ENCODE results near the gene GRIK3.

GRIK3 gene

DNA sequence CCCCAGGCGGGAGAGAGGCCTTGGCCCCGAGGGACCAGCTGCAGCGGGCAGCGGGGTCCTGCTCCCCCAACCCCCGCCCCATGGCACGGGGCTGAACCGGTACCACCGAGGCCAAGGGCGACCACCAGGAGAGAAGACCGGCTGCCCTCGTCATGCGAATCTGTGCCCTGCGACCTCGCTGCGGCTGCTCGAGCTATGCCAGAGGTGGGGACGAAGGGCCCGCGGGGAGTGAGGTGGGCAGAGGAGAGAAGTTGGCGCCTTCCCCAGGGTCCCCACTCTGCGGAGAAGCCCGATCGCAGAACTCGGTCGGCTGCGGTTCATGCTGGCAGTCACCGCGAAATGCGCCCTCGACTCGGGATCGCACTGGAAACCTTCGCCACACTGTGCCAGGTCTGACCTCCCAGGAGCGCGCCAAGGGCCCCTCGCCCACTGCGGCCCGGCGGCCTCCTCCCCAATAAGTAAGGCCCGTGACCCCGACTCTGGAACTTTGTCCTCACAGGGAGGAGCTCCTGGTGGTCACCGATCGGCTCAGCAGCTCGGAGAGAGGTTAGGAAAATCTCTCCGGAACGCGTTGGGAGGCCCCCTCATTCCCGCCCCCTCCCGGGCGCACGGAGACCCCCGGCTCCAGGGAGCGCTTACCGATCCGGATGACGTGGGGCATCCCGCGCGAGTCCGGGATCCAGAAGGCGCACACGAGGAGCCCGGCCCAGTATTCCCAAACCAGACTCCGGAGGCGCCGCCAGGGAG, 787 bp downstream of the GRIK3 start:
- CTCF ChIA-PET = no interaction called here
- DNase-seq (ENCODE audit: extremely low spot score) = no peak
- POLR2A ChIA-PET = no interaction called here
- TF ChIP-seq ELF4 (IDR thresholded peaks at IDR 0.05) (no peak), FOXK2 (IDR thresholded peaks at IDR 0.05) (no peak), CTBP1 (IDR thresholded peaks at IDR 0.05; ENCODE audit: borderline replicate concordance) (no peak), FOXA1 (IDR thresholded peaks at IDR 0.05) (no peak), LEF1 (IDR thresholded peaks at IDR 0.05; ENCODE audit: borderline replicate concordance) (no peak), SUZ12 (IDR thresholded peaks at IDR 0.05) (no peak), L3MBTL2 (conservative IDR thresholded peaks at IDR 0.05) (no peak), BHLHE40 (IDR thresholded peaks at IDR 0.05; ENCODE audit: borderline replicate concordance) (no peak), FOXM1 (IDR thresholded peaks at IDR 0.05; ENCODE audit: borderline replicate concordance) (no peak), ZNF384 (IDR thresholded peaks at IDR 0.05) (no peak), TARDBP (IDR thresholded peaks at IDR 0.05) (no peak), NFRKB (IDR thresholded peaks at IDR 0.05) (no peak), SP1 (IDR thresholded peaks at IDR 0.05) (no peak), ARNT (IDR thresholded peaks at IDR 0.05) (no peak), HDGF (IDR thresholded peaks at IDR 0.05; ENCODE audit: borderline replicate concordance) (no peak)
- TF ChIP-seq, protein P1, sequence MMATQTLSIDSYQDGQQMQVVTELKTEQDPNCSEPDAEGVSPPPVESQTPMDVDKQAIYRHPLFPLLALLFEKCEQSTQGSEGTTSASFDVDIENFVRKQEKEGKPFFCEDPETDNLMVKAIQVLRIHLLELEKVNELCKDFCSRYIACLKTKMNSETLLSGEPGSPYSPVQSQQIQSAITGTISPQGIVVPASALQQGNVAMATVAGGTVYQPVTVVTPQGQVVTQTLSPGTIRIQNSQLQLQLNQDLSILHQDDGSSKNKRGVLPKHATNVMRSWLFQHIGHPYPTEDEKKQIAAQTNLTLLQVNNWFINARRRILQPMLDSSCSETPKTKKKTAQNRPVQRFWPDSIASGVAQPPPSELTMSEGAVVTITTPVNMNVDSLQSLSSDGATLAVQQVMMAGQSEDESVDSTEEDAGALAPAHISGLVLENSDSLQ (IDR thresholded peaks at IDR 0.05) = no peak

DNA sequence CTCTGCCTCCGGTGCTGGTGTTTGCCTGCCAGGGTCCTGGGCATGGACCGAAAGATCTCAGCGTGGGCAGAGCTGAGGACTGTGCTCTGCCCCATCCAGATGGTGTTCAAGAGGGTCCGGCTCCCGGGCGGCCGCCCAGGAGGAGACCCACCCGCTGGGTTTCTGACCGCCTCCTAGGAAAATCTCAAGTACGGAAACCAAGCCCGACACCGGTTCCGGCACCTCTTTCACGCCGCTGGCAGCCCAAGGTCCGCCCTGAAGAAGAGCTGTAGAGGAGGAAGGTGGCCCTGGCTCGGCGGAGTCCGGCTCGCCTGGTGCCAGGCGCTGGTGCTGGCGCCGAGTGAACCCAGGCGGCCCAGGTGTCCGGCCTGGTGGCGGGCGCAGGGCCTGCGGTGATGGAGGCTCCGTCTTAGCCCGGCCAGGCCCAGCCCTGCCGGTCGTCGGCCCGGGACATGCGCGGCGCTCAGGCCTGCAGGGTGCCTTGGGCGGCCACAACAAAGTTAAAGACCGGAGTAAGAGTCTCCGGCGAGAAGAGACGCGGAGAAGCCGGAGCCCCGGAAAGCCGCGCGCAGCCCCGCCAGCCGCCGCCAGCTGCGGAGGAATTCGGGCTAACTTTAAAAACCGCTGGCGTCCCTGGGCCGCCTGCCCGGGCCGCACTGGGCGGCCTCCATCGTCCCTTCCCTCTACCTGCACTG, 1.5 kb downstream of the GRIK3 start:
- POLR2A ChIA-PET = no interaction called here
- no peak for DNase-seq (ENCODE audit: extremely low spot score)
- CTCF ChIA-PET = no interaction called here

DNA sequence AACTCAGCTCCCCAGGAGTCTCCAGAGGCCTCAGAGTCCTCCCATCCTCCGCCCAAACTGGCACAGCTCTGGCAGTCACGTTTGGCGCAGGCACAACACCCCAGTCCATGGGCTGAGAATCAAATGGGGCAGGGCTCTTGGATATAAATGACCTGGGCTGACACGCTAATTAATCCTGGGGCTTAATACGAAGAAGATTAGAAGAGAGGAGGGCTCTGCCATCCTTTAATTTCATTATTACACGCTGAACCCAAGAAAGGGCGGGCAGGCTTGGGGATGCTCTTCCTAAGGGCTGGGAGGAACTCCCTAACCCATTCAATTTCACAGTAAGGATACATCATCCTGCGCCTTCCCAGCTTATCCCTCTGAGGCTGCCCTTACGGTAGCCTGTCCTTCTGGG, 2.4 kb downstream of the GRIK3 start:
- POLR2A ChIA-PET = no interaction called here
- DNase-seq (ENCODE audit: extremely low spot score) = no peak
- TF ChIP-seq ELF4 (IDR thresholded peaks at IDR 0.05) = no peak
- TF ChIP-seq CTBP1 (IDR thresholded peaks at IDR 0.05; ENCODE audit: borderline replicate concordance) = no peak
- no peak for TF ChIP-seq FOXK2 (IDR thresholded peaks at IDR 0.05)
- no peak for TF ChIP-seq LEF1 (IDR thresholded peaks at IDR 0.05; ENCODE audit: borderline replicate concordance)
- no peak for TF ChIP-seq L3MBTL2 (conservative IDR thresholded peaks at IDR 0.05)
- no peak for TF ChIP-seq HDGF (IDR thresholded peaks at IDR 0.05; ENCODE audit: borderline replicate concordance)
- TF ChIP-seq SP1 (IDR thresholded peaks at IDR 0.05) = no peak
- TF ChIP-seq ZNF384 (IDR thresholded peaks at IDR 0.05) = no peak
- no peak for TF ChIP-seq SUZ12 (IDR thresholded peaks at IDR 0.05)
- TF ChIP-seq ARNT (IDR thresholded peaks at IDR 0.05) = no peak
- CTCF ChIA-PET = no interaction called here

More for the DNA sequence above, 1.5 kb downstream of the GRIK3 start:
- TF ChIP-seq ARNT (IDR thresholded peaks at IDR 0.05) = no peak
- TF ChIP-seq BHLHE40 (IDR thresholded peaks at IDR 0.05; ENCODE audit: borderline replicate concordance) = no peak
- TF ChIP-seq SUZ12 (IDR thresholded peaks at IDR 0.05) = no peak
- no peak for TF ChIP-seq L3MBTL2 (conservative IDR thresholded peaks at IDR 0.05)
- no peak for TF ChIP-seq FOXA1 (IDR thresholded peaks at IDR 0.05)
- no peak for TF ChIP-seq FOXK2 (IDR thresholded peaks at IDR 0.05)
- TF ChIP-seq SP1 (IDR thresholded peaks at IDR 0.05) = no peak
- TF ChIP-seq NFRKB (IDR thresholded peaks at IDR 0.05) = no peak

DNA sequence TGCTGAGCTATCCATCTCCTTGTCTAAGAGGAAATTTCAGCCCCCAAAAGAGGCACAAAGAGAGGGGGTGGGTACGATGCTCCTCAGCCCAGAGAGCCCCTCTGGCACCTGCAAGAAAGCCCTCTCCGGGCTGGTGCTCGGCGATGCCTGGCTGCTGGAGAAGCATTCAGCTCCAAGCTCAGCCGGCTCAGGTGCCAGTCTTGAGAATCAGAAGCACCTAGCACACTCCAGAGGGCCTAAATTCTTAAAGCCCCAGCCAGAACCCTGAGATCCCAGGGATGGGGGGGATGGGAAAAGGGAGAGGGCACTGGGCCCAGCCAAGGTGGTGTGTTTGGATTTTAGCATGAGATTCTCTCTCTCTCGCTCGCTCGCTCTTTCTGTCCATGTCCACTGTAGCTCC, 2.9 kb downstream of the GRIK3 start:
- ChIA-PET POLR2A (no interaction called here), CTCF (interaction anchor here (0.9 kb wide), 1 partner anchor 455 kb away, joined by 3 read pairs; no protein-coding TSS in a partner anchor)
- no peak for DNase-seq (ENCODE audit: extremely low spot score)
- no peak for TF ChIP-seq FOXM1 (IDR thresholded peaks at IDR 0.05; ENCODE audit: borderline replicate concordance)
- TF ChIP-seq BHLHE40 (IDR thresholded peaks at IDR 0.05; ENCODE audit: borderline replicate concordance) = no peak
- TF ChIP-seq SUZ12 (IDR thresholded peaks at IDR 0.05) = no peak
- TF ChIP-seq HDGF (IDR thresholded peaks at IDR 0.05; ENCODE audit: borderline replicate concordance) = no peak
- TF ChIP-seq ARNT (IDR thresholded peaks at IDR 0.05) = no peak
- no peak for TF ChIP-seq ELF4 (IDR thresholded peaks at IDR 0.05)
- TF ChIP-seq TARDBP (IDR thresholded peaks at IDR 0.05) = no peak
- no peak for TF ChIP-seq LEF1 (IDR thresholded peaks at IDR 0.05; ENCODE audit: borderline replicate concordance)
- no peak for TF ChIP-seq NFRKB (IDR thresholded peaks at IDR 0.05)
- TF ChIP-seq FOXK2 (IDR thresholded peaks at IDR 0.05) = no peak
- no peak for TF ChIP-seq SP1 (IDR thresholded peaks at IDR 0.05)
- no peak for TF ChIP-seq FOXA1 (IDR thresholded peaks at IDR 0.05)
- TF ChIP-seq CTBP1 (IDR thresholded peaks at IDR 0.05; ENCODE audit: borderline replicate concordance) = no peak
- TF ChIP-seq, protein P1 (IDR thresholded peaks at IDR 0.05) = no peak
- TF ChIP-seq ZNF384 (IDR thresholded peaks at IDR 0.05) = no peak
- no peak for TF ChIP-seq L3MBTL2 (conservative IDR thresholded peaks at IDR 0.05)

DNA sequence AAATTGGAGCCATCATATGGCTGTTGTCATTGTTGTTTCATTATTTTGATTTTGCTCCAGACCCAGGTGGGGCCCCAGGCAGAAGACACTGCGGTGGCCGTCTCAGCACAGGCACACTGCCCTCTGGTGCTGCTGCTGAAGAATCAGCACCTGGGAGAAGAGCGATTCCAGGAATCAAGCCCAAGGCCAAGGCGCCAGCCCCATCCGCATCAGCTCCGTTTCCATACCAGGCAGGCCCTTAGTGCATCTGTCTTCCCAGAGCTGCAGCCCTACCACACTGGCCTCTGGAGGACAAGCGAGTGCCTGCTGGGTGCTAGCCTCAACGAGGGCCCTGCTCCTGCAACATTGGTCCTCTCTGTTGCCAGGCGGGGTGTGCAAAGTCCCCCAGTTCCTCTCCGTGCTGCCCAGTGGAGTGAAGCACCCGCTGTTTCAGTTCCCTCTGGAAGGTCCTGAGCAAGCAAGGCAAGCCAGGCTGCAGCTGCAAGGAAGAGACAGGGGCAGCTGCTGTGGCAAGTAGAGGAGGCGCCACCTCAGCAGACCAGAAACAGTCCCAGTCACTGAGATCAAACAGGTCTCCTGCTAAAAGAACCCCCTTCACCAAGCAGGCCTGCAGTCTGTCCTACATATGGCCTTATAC, 5.2 kb downstream of the GRIK3 start:
- DNase-seq (ENCODE audit: extremely low spot score) = no peak
- ChIA-PET POLR2A (no interaction called here), CTCF (interaction anchor here (0.6 kb wide), 1 partner anchor 9 kb away, joined by 3 read pairs; no protein-coding TSS in a partner anchor)
- TF ChIP-seq NFRKB (IDR thresholded peaks at IDR 0.05) (no peak), ELF4 (IDR thresholded peaks at IDR 0.05) (no peak), FOXA1 (IDR thresholded peaks at IDR 0.05) (no peak), CTBP1 (IDR thresholded peaks at IDR 0.05; ENCODE audit: borderline replicate concordance) (no peak), SUZ12 (IDR thresholded peaks at IDR 0.05) (no peak), LEF1 (IDR thresholded peaks at IDR 0.05; ENCODE audit: borderline replicate concordance) (no peak), BHLHE40 (IDR thresholded peaks at IDR 0.05; ENCODE audit: borderline replicate concordance) (no peak), FOXK2 (IDR thresholded peaks at IDR 0.05) (no peak), L3MBTL2 (conservative IDR thresholded peaks at IDR 0.05) (no peak), TARDBP (IDR thresholded peaks at IDR 0.05) (no peak), ZNF384 (IDR thresholded peaks at IDR 0.05) (no peak), HDGF (IDR thresholded peaks at IDR 0.05; ENCODE audit: borderline replicate concordance) (no peak), FOXM1 (IDR thresholded peaks at IDR 0.05; ENCODE audit: borderline replicate concordance) (no peak), ARNT (IDR thresholded peaks at IDR 0.05) (no peak)
- TF ChIP-seq, protein P1 (IDR thresholded peaks at IDR 0.05) = no peak

Measured in HEK293T (cell line).